Heart right ventricle (tissue), 16 donors: ENCODE measurements around the gene IL6R. TPM values are rescaled to one million over a fixed set of nuclear protein-coding genes. Genes with fewer than 3 reads are reported as not detected.

Source experiments
- ATAC-seq, 8 donors: fragments of 200-7000 bp; cut with Tn5 transposase; one replicate each; pipeline ENCODE4 v1.9.1; 2020; ENCODE audit warnings: mild to moderate bottlenecking in 8 of 8, moderate library complexity in 8 of 8, moderate number of reproducible peaks in 1 of 8
- DNase-seq, 2 donors: peaks; one replicate each; pipeline ENCODE4 v3.0.0-alpha.2; 2020
- H3K27ac ChIP-seq, 10 donors: fragments of 200-600 bp; sonication (generic) in 2 of 10; one replicate each; pipeline versions ENCODE4 v1.5.0 to v1.8.0; 2020 to 2022; ENCODE audit warnings: mild to moderate bottlenecking in 3 of 10
- H3K27me3 ChIP-seq, 7 donors: fragments of 200-600 bp; one replicate each; pipeline ENCODE4 v1.8.0; 2021 to 2022; ENCODE audit warnings: mild to moderate bottlenecking in 2 of 7
- H3K36me3 ChIP-seq, 9 donors: fragments of 200-600 bp; sonication (generic) in 1 of 9; one replicate each; pipeline versions ENCODE4 v1.5.0 to v1.8.0; 2020 to 2022; ENCODE audit warnings: mild to moderate bottlenecking in 2 of 9
- H3K4me1 ChIP-seq, 9 donors: fragments of 200-600 bp; sonication (generic) in 1 of 9; one replicate each; pipeline versions ENCODE4 v1.5.0 to v1.8.0; 2020 to 2022; ENCODE audit warnings: mild to moderate bottlenecking in 4 of 9
- H3K4me3 ChIP-seq, 10 donors: fragments of 200-600 bp; sonication (generic) in 2 of 10; one replicate each; pipeline versions ENCODE4 v1.5.0 to v1.8.0; 2020 to 2022; ENCODE audit warnings: mild to moderate bottlenecking in 7 of 10, moderate library complexity in 2 of 10
- H3K9me3 ChIP-seq, 11 donors: fragments of 200-600 bp in 10 of 11; sonication (generic) in 2 of 11; one replicate each; pipeline versions ENCODE4 v1.5.0 to v1.8.0; 2013 to 2022; ENCODE audit warnings: mild to moderate bottlenecking in 2 of 11, control low read depth in 1 of 11, moderate library complexity in 1 of 11
- CTCF ChIP-seq, 9 donors: fragments of 200-600 bp; sonication (generic) in 2 of 9; IDR thresholded peaks; one replicate each; pipeline versions ENCODE4 v1.5.0 to v1.8.0; 2021 to 2022; ENCODE audit warnings: antibody characterized with exemption in 9 of 9, mild to moderate bottlenecking in 5 of 9, moderate library complexity in 1 of 9
- WGBS, 2 donors: extraction: QIAGEN DNeasy Blood & Tissue Kit; methylation state at CpG; one replicate each; pipeline ENCODE4 v1.1.7; 2013; ENCODE audit warnings: inconsistent platforms in 1 of 2; 5-methylcytosine and 5-hydroxymethylcytosine counted together
- intact Hi-C, 10 donors: fragments of 100-400 bp; cut with DNase I; formaldehyde crosslinking; loops; one replicate each; pipeline versions ENCODE4 v1.11.1 to v1.14.2; 2022
- polyA plus RNA-seq, 2 donors: library from polyadenylated mRNA; stranded (reverse); fragments of 200-250 nt; gene quantifications; one replicate each; pipeline ENCODE4 v1.2.3, GENCODE V29; 2013
- total RNA-seq, 10 donors: library from RNA; stranded (reverse); fragmentation: NEBNext Ultra II Directional in 3 of 10; extraction: Animal tissue kit (Norgen Biotek cat#: 25700) in 3 of 10; gene quantifications; one replicate each; pipeline versions ENCODE4 v1.2.1 to v1.2.4, GENCODE V29; 2021 to 2023
- donor health status: Arrhythmogenic right ventricular cardiomyopathy.
- donor health status: ischemic (EF 13 %, LVEDD 7.1; RV severe dilation, severe dysfunction).
- donor health status: healthy with polysubstance abuse.
- donor health status: DM: no; HTN: yes; CAD: no.
- donor health status: DM: no; HTN: no; CAD: no.
- donor health status: ischemic (EF 25% LVEDD 6.9; RV normal size, moderate dysfunction).
- donor health status: ischemic (EF 25% LVEDD 5.7; RV mildly dilated, moderate dysfunction).
- donor health status: healthy.
- donor health status: DM: yes; HTN: yes; CAD: no.
- donor health status: Ischemic cardiomyopathy.
- donor health status: ischemic (EF 35%, LVEDD 5.7; RV mildly dilated, moderate dysfunction).
- donor health status: nonischemic (EF 11% LVEDD 7.7; RV severe dilation, severe dysfunction).
- donor health status: DM: yes; HTN: yes; CAD: no.
- donor health status: PGD.
- donor health status: ischemic (EF 29% LVEDD 5.4; RV normal size, mild dysfunction).
- donor health status: nonischemic (EF 23%, LVEDD 6.1; RV moderate dilation, normal function).

The IL6R gene
- total and polyA plus RNA-seq, 12 donors = 2.9 to 16.2 (median 9.3) TPM

- Histone ChIP-seq H3K9me3 (no peaks in the 10 kb centered on the region), H3K4me1 (peaks cover 0 to 36% (median 5%) of the 10 kb centered on the region in 9 donors), H3K36me3 (peaks cover 0 to 46% (median 0%) of the 10 kb centered on the region in 9 donors), H3K4me3 (no peak overlapping the region), H3K27me3 (no peaks in the 10 kb centered on the region), H3K27ac (no peak overlapping the region)
- WGBS, 2 donors = 94% methylated on average over 10 of the region's 10 CpGs
- peak in 1 of 8 donors; percentile 7 for ATAC-seq
- TF ChIP-seq CTCF (IDR thresholded peaks at IDR 0.05) = no peak
- intact Hi-C loops = loop anchor here in 3 of 10 donors (5.0 to 10.0 kb wide), 3 partner anchors 63 to 68 kb away; partner anchors contain the start of gene IL6R (in 2 of the 3)
- DNase-seq = no peak
Observed at GRCh38 chr1:154469844-154470560, 64.9 kb downstream of the IL6R start.

GRCh38 chr1:154471304-154471703 is 66.2 kb downstream of the IL6R start:
- intact Hi-C loops = no loop called here
- Histone ChIP-seq H3K4me1 (peaks cover 0 to 26% (median 5%) of the 10 kb centered on the region in 9 donors), H3K27me3 (no peaks in the 10 kb centered on the region), H3K4me3 (no peak overlapping the region), H3K9me3 (no peaks in the 10 kb centered on the region), H3K36me3 (peaks cover 0 to 43% (median 0%) of the 10 kb centered on the region in 9 donors), H3K27ac (no peak overlapping the region)
- WGBS, 2 donors = 100% methylated on average over 2 of the region's 2 CpGs
- no peak for TF ChIP-seq CTCF (IDR thresholded peaks at IDR 0.05)
- no peak for ATAC-seq
- DNase-seq = no peak

- Histone ChIP-seq H3K4me1 (peaks cover 0 to 23% (median 6%) of the 10 kb centered on the region in 9 donors), H3K9me3 (no peaks in the 10 kb centered on the region), H3K27me3 (no peaks in the 10 kb centered on the region), H3K36me3 (peaks cover 0 to 41% (median 0%) of the 10 kb centered on the region in 9 donors), H3K27ac (no peak overlapping the region), H3K4me3 (no peak overlapping the region)
- WGBS, 2 donors = 54 to 63% methylated on average over 3 of the region's 3 CpGs
- DNase-seq (peak in 1 of 2 donors; percentile 49), ATAC-seq (peak in 7 of 8 donors; percentile 29 to 66 (median 53))
- TF ChIP-seq CTCF (IDR thresholded peaks at IDR 0.05) = no peak
- intact Hi-C loops = loop anchor here in 2 of 10 donors (5.0 kb wide), 2 partner anchors 67 to 402 kb away; no protein-coding TSS in a partner anchor
Observed at GRCh38 chr1:154474802-154475201, 69.7 kb downstream of the IL6R start.

GRCh38 chr1:154476791-154477190 is 71.6 kb downstream of the IL6R start:
- Histone ChIP-seq H3K27me3 (no peaks in the 10 kb centered on the region), H3K4me1 (peaks cover 0 to 40% (median 23%) of the 10 kb centered on the region in 9 donors), H3K27ac (no peak overlapping the region), H3K36me3 (peaks cover 0 to 45% (median 0%) of the 10 kb centered on the region in 9 donors), H3K4me3 (no peak overlapping the region), H3K9me3 (no peaks in the 10 kb centered on the region)
- intact Hi-C loops = loop anchor here in 2 of 10 donors (5.0 kb wide), 2 partner anchors 66 to 401 kb away; no protein-coding TSS in a partner anchor
- DNase-seq (no peak), ATAC-seq (no peak)
- WGBS, 2 donors = 100% methylated on average over 1 of the region's 1 CpG
- TF ChIP-seq CTCF (IDR thresholded peaks at IDR 0.05) = no peak
